ENCODE measurements around the gene TAS2R60. TPM values are rescaled to one million over a fixed set of nuclear protein-coding genes. Genes with fewer than 3 reads are reported as not detected.
"Not testable (repeated sequence)": the region's sequence is repeated elsewhere in the genome, so short reads cannot be mapped to it uniquely, and the experiment has no call there.

Gene TAS2R60
- total RNA-seq, 5 donors from 2014 or later (not counting 1 experiment from before 2014, with no cell fraction given), result 0.38 to 2.4 (median 1.0) TPM; not detected in 1

DNA sequence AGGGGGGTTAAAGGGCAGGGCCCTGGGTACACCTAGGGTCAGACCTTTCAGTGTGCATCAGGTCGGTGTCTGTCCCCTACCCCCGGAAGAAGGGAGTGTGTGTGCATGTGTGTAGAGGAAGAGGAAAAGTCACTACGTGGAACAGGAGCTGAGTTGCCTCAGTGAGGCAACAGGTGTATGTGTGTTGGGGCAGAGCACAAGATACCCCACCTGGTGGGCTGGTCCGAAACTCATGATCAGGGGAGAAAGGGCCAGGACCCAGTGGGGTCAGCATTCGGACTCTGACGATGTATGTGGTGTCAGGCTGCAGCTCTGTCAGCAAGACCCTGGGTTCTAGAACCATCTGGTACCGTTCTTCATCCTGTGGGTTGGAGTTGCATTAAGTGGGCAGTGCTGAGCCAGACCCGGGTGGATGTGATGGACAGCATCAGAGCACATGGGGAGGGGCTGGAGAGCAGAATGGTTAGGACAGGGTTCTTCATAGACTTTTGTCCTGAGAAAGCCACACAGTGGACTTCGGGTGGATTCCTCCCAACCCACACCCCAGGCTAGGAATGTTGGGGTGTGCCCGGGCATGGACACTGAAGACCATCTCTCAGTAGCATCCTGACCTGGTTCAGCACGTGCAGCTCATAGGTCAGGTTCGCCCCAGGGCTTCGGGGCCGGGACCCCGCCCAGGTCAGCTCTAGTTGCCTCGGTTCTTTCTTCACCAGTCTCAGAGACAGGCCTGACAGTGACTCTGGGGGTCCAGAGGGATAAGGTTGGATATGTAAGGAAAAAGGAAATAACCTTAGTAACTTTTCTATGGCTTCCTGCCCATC is 45.3 kb upstream of the TAS2R60 start:
- ChIA-PET POLR2A (no interaction called here), CTCF (no interaction called here)
- Mint-ChIP-seq H3K4me1 (peaks cover 12 to 19% (median 18%) of the 10 kb centered on the region in 3 donors), H3K27me3 (no peaks in the 10 kb centered on the region), H3K9me3 (no peaks in the 10 kb centered on the region), H3K4me3 (no peak overlapping the region), H3K27ac (peak overlapping the region; percentile 2 to 70), H3K36me3 (peaks cover 17% of the 10 kb centered on the region)
- H3K27me3 ChIP-seq (replicated peaks in 1 of 2; ENCODE audit: control insufficient read depth in 2 of 2, extremely low read depth in 1 of 2, insufficient read depth in 2 of 2, low read length in 1 of 2), result peaks cover 0 to 2% of the 10 kb centered on the region in 2 experiments
- ATAC-seq (replicated peaks in 1 of 4) (no peak), DNase-seq (no peak)
- WGBS (ENCODE audit: insufficient coverage), result 89% methylated on average over 9 of the region's 16 CpGs
- peaks cover 30 to 40% of the 10 kb centered on the region in 2 donors for H3K36me3 ChIP-seq (ENCODE audit: control insufficient read depth in 2 of 2, extremely low read depth in 1 of 2, insufficient read depth in 1 of 2, low read length in 1 of 2)
- peaks cover 0 to 8% of the 10 kb centered on the region in 2 experiments for H3K4me1 ChIP-seq (ENCODE audit: control insufficient read depth in 1 of 2, extremely low read depth in 1 of 2, insufficient read depth in 2 of 2, low read length in 2 of 2)
- H3K4me3 ChIP-seq (ENCODE audit: control insufficient read depth in 1 of 2, extremely low read depth in 1 of 2, low read length in 1 of 2), result no peak overlapping the region
- no peak overlapping the region for H3K27ac ChIP-seq (ENCODE audit: low read length)
- no peaks in the 10 kb centered on the region for H3K9me3 ChIP-seq

DNA sequence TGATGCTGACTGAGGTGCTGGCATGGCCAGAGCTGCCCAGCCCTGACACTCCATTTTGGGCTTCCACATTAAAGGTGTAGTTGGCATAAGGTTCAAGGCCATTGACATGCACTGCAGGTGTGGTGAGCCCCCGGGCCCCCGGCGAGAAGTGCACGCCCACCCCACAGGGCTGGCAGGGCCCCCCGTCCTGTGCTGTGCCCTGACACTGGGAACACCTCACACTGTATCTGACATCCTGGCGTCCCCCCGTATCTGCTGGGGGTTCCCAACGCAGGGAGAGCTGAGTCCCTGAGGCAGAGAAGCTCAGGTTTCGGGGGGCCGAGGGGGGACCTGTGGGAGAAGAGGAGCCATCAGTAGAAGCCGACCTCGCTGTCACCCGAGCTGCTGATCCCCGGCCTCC is 44.6 kb upstream of the TAS2R60 start:
- Mint-ChIP-seq H3K27me3 (no peaks in the 10 kb centered on the region), H3K27ac (no peak overlapping the region), H3K4me3 (no peak overlapping the region), H3K36me3 (peaks cover 14% of the 10 kb centered on the region), H3K9me3 (no peaks in the 10 kb centered on the region), H3K4me1 (peaks cover 15 to 23% (median 23%) of the 10 kb centered on the region in 3 donors)
- 90% methylated on average over 5 of the region's 14 CpGs for WGBS (ENCODE audit: insufficient coverage)
- CTCF ChIA-PET, result interaction anchor here in 1 of 2 donors (0.5 kb wide), 1 partner anchor 18 kb away, joined by 3 read pairs; no protein-coding TSS in a partner anchor
- no peak overlapping the region for H3K4me3 ChIP-seq (ENCODE audit: control insufficient read depth in 1 of 2, extremely low read depth in 1 of 2, low read length in 1 of 2)
- no peaks in the 10 kb centered on the region for H3K9me3 ChIP-seq
- H3K27me3 ChIP-seq (replicated peaks in 1 of 2; ENCODE audit: control insufficient read depth in 2 of 2, extremely low read depth in 1 of 2, insufficient read depth in 2 of 2, low read length in 1 of 2), result peaks cover 0 to 2% of the 10 kb centered on the region in 2 experiments
- ATAC-seq (replicated peaks in 1 of 4), result no peak
- H3K4me1 ChIP-seq (ENCODE audit: control insufficient read depth in 1 of 2, extremely low read depth in 1 of 2, insufficient read depth in 2 of 2, low read length in 2 of 2), result peaks cover 1 to 8% of the 10 kb centered on the region in 2 experiments
- POLR2A ChIA-PET, result no interaction called here
- no peak for DNase-seq
- no peak overlapping the region for H3K27ac ChIP-seq (ENCODE audit: low read length)
- H3K36me3 ChIP-seq (ENCODE audit: control insufficient read depth in 2 of 2, extremely low read depth in 1 of 2, insufficient read depth in 1 of 2, low read length in 1 of 2), result peaks cover 23 to 34% of the 10 kb centered on the region in 2 donors

DNA sequence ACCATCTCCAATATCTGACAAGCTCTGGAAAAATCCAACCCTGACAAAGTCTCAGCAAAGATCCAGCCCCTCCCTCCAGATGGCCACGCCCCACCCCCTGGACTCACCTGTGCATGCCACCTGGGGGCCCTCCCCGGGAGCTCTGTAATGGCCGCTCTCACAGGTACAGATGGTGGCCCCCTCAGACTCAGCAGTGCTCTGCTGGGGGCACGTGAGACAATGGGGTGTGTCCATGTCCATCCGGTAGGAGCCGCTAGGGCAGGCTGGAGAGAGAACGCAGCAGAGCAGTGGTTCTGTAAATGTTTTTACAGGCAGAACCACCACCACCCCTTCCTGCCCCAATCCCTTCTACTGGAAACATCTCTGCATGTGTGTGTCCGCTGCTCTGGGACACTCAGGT is 44.1 kb upstream of the TAS2R60 start:
- H3K4me1 Mint-ChIP-seq, result peaks cover 17 to 28% (median 28%) of the 10 kb centered on the region in 3 donors
- H3K27me3 ChIP-seq (replicated peaks in 1 of 2; ENCODE audit: control insufficient read depth in 2 of 2, extremely low read depth in 1 of 2, insufficient read depth in 2 of 2, low read length in 1 of 2), result peaks cover 0 to 2% of the 10 kb centered on the region in 2 experiments
- H3K4me3 ChIP-seq (ENCODE audit: control insufficient read depth in 1 of 2, extremely low read depth in 1 of 2, low read length in 1 of 2), result no peak overlapping the region
- H3K9me3 ChIP-seq, result no peaks in the 10 kb centered on the region
- H3K27ac ChIP-seq (ENCODE audit: low read length), result no peak overlapping the region
- H3K27me3 Mint-ChIP-seq, result no peaks in the 10 kb centered on the region
- DNase-seq (no peak), ATAC-seq (replicated peaks in 1 of 4) (no peak)
- H3K36me3 ChIP-seq (ENCODE audit: control insufficient read depth in 2 of 2, extremely low read depth in 1 of 2, insufficient read depth in 1 of 2, low read length in 1 of 2), result peaks cover 18 to 29% of the 10 kb centered on the region in 2 donors
- H3K9me3 Mint-ChIP-seq, result no peaks in the 10 kb centered on the region
- H3K36me3 Mint-ChIP-seq, result peaks cover 14% of the 10 kb centered on the region
- ChIA-PET CTCF (interaction anchor here in 1 of 2 donors (0.5 kb wide), 1 partner anchor 19 kb away, joined by 3 read pairs; no protein-coding TSS in a partner anchor), POLR2A (no interaction called here)
- peak overlapping the region in 1 of 2 donors; percentile 48 for H3K27ac Mint-ChIP-seq
- H3K4me3 Mint-ChIP-seq, result no peak overlapping the region
- 78% methylated on average over 6 of the region's 8 CpGs for WGBS (ENCODE audit: insufficient coverage)
- H3K4me1 ChIP-seq (ENCODE audit: control insufficient read depth in 1 of 2, extremely low read depth in 1 of 2, insufficient read depth in 2 of 2, low read length in 2 of 2), result peaks cover 4 to 8% of the 10 kb centered on the region in 2 experiments

DNA sequence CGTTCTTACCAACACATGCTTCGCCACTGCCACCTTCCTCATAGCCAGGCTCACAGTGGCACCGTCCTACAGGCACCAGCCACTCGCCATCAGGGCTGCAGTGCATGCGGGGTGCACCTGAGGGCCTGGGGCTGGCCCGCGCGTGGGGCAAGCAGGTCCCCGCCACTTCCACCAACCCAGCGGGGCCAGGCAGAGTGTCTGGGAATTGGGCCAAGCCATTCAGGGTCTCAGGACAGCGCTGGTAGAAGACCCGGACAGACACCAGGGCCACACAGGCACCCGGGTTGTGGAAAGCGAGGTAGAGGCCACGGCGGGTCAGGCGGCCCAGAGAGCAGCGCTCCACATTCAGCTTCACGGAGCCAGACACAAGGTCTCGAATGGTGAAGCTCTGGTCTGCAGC is 43.6 kb upstream of the TAS2R60 start:
- ATAC-seq (replicated peaks in 1 of 4) (no peak), DNase-seq (no peak)
- Histone ChIP-seq H3K36me3 (ENCODE audit: control insufficient read depth in 2 of 2, extremely low read depth in 1 of 2, insufficient read depth in 1 of 2, low read length in 1 of 2) (peaks cover 18 to 28% of the 10 kb centered on the region in 2 donors), H3K4me1 (ENCODE audit: control insufficient read depth in 1 of 2, extremely low read depth in 1 of 2, insufficient read depth in 2 of 2, low read length in 2 of 2) (peaks cover 4 to 8% of the 10 kb centered on the region in 2 experiments), H3K27ac (ENCODE audit: low read length) (no peak overlapping the region), H3K4me3 (ENCODE audit: control insufficient read depth in 1 of 2, extremely low read depth in 1 of 2, low read length in 1 of 2) (no peak overlapping the region), H3K27me3 (replicated peaks in 1 of 2; ENCODE audit: control insufficient read depth in 2 of 2, extremely low read depth in 1 of 2, insufficient read depth in 2 of 2, low read length in 1 of 2) (peaks cover 0 to 2% of the 10 kb centered on the region in 2 experiments), H3K9me3 (no peaks in the 10 kb centered on the region)
- Mint-ChIP-seq H3K27ac (peak overlapping the region in 1 of 2 donors; percentile 48), H3K4me3 (no peak overlapping the region), H3K4me1 (peaks cover 20 to 33% (median 29%) of the 10 kb centered on the region in 3 donors), H3K36me3 (peaks cover 14% of the 10 kb centered on the region), H3K9me3 (no peaks in the 10 kb centered on the region), H3K27me3 (no peaks in the 10 kb centered on the region)
- CTCF ChIA-PET, result interaction anchor here in 1 of 2 donors (1.8 kb wide), 1 partner anchor 100 kb away, joined by 3 read pairs; no protein-coding TSS in a partner anchor
- POLR2A ChIA-PET, result no interaction called here
- 91% methylated on average over 16 of the region's 20 CpGs for WGBS (ENCODE audit: insufficient coverage)

DNA sequence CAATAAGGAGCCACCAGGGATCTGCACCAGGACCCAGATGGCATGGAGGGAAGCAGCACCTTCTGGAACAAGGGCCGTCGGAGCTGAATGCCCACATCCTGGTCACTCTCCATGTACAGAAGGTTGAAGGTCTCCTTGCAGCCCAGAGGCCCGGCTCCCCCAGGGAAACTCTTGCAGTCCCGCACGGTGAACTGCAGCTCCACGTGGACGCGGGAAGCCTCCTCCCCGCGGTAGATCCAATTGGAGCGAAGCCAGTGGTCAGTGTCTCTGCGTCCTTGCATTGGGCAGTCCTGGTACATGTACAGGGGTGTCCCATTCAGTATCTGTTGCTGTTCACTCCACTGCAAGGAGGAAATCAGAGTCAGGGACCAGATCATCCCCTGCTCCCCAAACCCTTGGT is 42.0 kb upstream of the TAS2R60 start:
- peak overlapping the region in 1 of 2 donors; percentile 87 for H3K27ac Mint-ChIP-seq

DNA sequence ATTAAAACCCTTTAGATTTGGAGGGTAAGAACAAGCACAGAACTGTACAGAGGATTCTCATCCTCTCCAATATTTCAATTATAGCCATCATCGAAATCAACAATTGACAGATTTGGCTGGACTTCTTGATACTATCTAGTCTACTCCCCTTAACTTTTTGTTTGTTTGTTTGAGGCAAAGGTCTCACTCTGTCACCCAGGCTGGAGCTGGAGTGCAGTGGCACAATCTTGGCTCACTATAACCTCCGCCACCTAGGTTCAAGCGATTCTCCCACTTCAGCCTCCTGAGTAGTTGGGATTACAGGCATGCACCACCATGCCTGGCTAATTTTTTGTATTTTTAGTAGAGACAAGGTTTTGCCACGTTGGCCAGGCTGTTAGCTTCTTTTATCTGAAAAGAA is 41.0 kb upstream of the TAS2R60 start:
- peaks cover 11% of the 10 kb centered on the region for H3K36me3 Mint-ChIP-seq
- H3K4me3 Mint-ChIP-seq; H3K27me3 ChIP-seq (replicated peaks in 1 of 2; ENCODE audit: control insufficient read depth in 2 of 2, extremely low read depth in 1 of 2, insufficient read depth in 2 of 2, low read length in 1 of 2); DNase-seq; H3K9me3 ChIP-seq; H3K4me3 ChIP-seq (ENCODE audit: control insufficient read depth in 1 of 2, extremely low read depth in 1 of 2, low read length in 1 of 2); H3K9me3 Mint-ChIP-seq; H3K27ac ChIP-seq (ENCODE audit: low read length); ATAC-seq (replicated peaks in 1 of 4); H3K27me3 Mint-ChIP-seq: not testable (repeated sequence)
- peaks cover 19 to 23% of the 10 kb centered on the region in 2 experiments for H3K4me1 ChIP-seq (ENCODE audit: control insufficient read depth in 1 of 2, extremely low read depth in 1 of 2, insufficient read depth in 2 of 2, low read length in 2 of 2)
- WGBS (ENCODE audit: insufficient coverage), result no CpG with 5 or more reads among the region's 4 CpGs
- H3K4me1 Mint-ChIP-seq, result peaks cover 40 to 48% (median 46%) of the 10 kb centered on the region in 3 donors
- peaks cover 15% of the 10 kb centered on the region in 2 donors for H3K36me3 ChIP-seq (ENCODE audit: control insufficient read depth in 2 of 2, extremely low read depth in 1 of 2, insufficient read depth in 1 of 2, low read length in 1 of 2)
- H3K27ac Mint-ChIP-seq, result peak overlapping the region; percentile 72 to 87
- ChIA-PET CTCF (interaction anchor here (1.0 to 2.1 kb wide), 6 partner anchors 9 to 162 kb away, joined by 3 to 7 read pairs (median 4); no protein-coding TSS in a partner anchor), POLR2A (interaction anchor here in 1 of 2 donors (0.8 kb wide), 1 partner anchor 401 kb away, joined by 3 read pairs; no protein-coding TSS in a partner anchor)

More for the DNA sequence above, 42.0 kb upstream of the TAS2R60 start:
- Mint-ChIP-seq H3K4me3 (no peak overlapping the region), H3K9me3 (no peaks in the 10 kb centered on the region), H3K27me3 (no peaks in the 10 kb centered on the region), H3K4me1 (peaks cover 31 to 38% (median 36%) of the 10 kb centered on the region in 3 donors), H3K36me3 (peaks cover 11% of the 10 kb centered on the region)
- ChIA-PET CTCF (interaction anchor here (1.4 to 2.1 kb wide), 3 partner anchors 15 to 102 kb away, joined by 3 to 7 read pairs (median 3); no protein-coding TSS in a partner anchor), POLR2A (interaction anchor here in 1 of 2 donors (0.8 kb wide), 1 partner anchor 400 kb away, joined by 3 read pairs; no protein-coding TSS in a partner anchor)
- Histone ChIP-seq H3K27ac (ENCODE audit: low read length) (no peak overlapping the region), H3K27me3 (replicated peaks in 1 of 2; ENCODE audit: control insufficient read depth in 2 of 2, extremely low read depth in 1 of 2, insufficient read depth in 2 of 2, low read length in 1 of 2) (peaks cover 0 to 2% of the 10 kb centered on the region in 2 experiments), H3K4me3 (ENCODE audit: control insufficient read depth in 1 of 2, extremely low read depth in 1 of 2, low read length in 1 of 2) (no peak overlapping the region), H3K4me1 (ENCODE audit: control insufficient read depth in 1 of 2, extremely low read depth in 1 of 2, insufficient read depth in 2 of 2, low read length in 2 of 2) (peaks cover 11 to 15% of the 10 kb centered on the region in 2 experiments), H3K36me3 (ENCODE audit: control insufficient read depth in 2 of 2, extremely low read depth in 1 of 2, insufficient read depth in 1 of 2, low read length in 1 of 2) (peaks cover 18 to 22% of the 10 kb centered on the region in 2 donors), H3K9me3 (no peaks in the 10 kb centered on the region)
- no peak for ATAC-seq (replicated peaks in 1 of 4)
- 92% methylated on average over 12 of the region's 12 CpGs for WGBS (ENCODE audit: insufficient coverage)
- no peak for DNase-seq
